Left lung (tissue), 10 donors: Measurements from ENCODE around the gene PIN4. TPM values are rescaled to one million over a fixed set of nuclear protein-coding genes. Genes with fewer than 3 reads are reported as not detected.
"Not testable (repeated sequence)": the region's sequence is repeated elsewhere in the genome, so short reads cannot be mapped to it uniquely, and the experiment has no call there.

Experiments
- ATAC-seq: fragments of 200-7000 bp; cut with Tn5 transposase; one replicate; pipeline ENCODE4 v1.9.1; 2020; ENCODE audit warnings: moderate library complexity
- DNase-seq, 4 donors: peaks; one replicate each; pipeline ENCODE4 v3.0.0-alpha.2; 2013 to 2020
- H3K27ac ChIP-seq, 2 donors: fragments of 200-600 bp; sonication (generic) in 1 of 2; one replicate each; pipeline versions ENCODE4 v1.5.0 to v1.8.0; 2020 to 2021
- H3K27me3 ChIP-seq, 2 donors: fragments of 200-600 bp; sonication (generic) in 1 of 2; one replicate each; pipeline versions ENCODE4 v1.5.0 to v1.8.0; 2020 to 2021
- H3K36me3 ChIP-seq, 2 donors: fragments of 200-600 bp; sonication (generic) in 1 of 2; one replicate each; pipeline versions ENCODE4 v1.5.0 to v1.8.0; 2020 to 2021
- H3K4me1 ChIP-seq, 2 donors: fragments of 200-600 bp; one replicate each; pipeline ENCODE4 v1.8.0; 2021
- H3K4me3 ChIP-seq, 2 donors: fragments of 200-600 bp; sonication (generic) in 1 of 2; one replicate each; pipeline versions ENCODE4 v1.5.0 to v1.8.0; 2020 to 2021; ENCODE audit warnings: mild to moderate bottlenecking in 1 of 2
- H3K9me3 ChIP-seq, 2 donors: fragments of 200-600 bp; sonication (generic) in 1 of 2; one replicate each; pipeline versions ENCODE4 v1.5.0 to v1.8.0; 2020 to 2021
- intact Hi-C, 2 donors: fragments of 100-400 bp; cut with DNase I; formaldehyde crosslinking; loops; one replicate each; pipeline versions ENCODE4 v1.11.2 to v1.14.2; 2022
- polyA plus RNA-seq, 6 donors: library from polyadenylated mRNA; unstranded; fragments of 120-200 nt; gene quantifications; one replicate each; pipeline ENCODE4 v1.2.1, GENCODE V29; 2013; ENCODE audit not compliant: insufficient read length in 6 of 6
- total RNA-seq, 2 donors: library from RNA; stranded (reverse); fragmentation: NEBNext Ultra II Directional; extraction: Animal tissue kit (Norgen Biotek cat#: 25700); gene quantifications; one replicate each; pipeline ENCODE4 v1.2.1, GENCODE V29; 2021
- TF ChIP-seq, protein P1 (sequence below), 2 donors: fragments of 200-600 bp; sonication (generic) in 1 of 2; IDR thresholded peaks; one replicate each; pipeline versions ENCODE4 v1.5.0 to v1.8.0; 2021; ENCODE audit warnings: antibody characterized with exemption in 2 of 2
- donor health status: DM: no; HTN: yes; CAD: no.
- donor health status: DM: no; HTN: no; CAD: no.

PIN4 gene
- total and polyA plus RNA-seq, 8 donors, result 7.6 to 43.3 (median 34.6) TPM

- no peaks in the 10 kb centered on the region for H3K36me3 ChIP-seq
These were observed 21.8 kb upstream of the PIN4 start for GRCh38 chrX:72159769-72160168.

GRCh38 chrX:72165551-72165950, 16.0 kb upstream of the PIN4 start:
- DNase-seq (no peak), ATAC-seq (no peak)
- no peaks in the 10 kb centered on the region for H3K9me3 ChIP-seq
- no peak overlapping the region for H3K27ac ChIP-seq
- no peaks in the 10 kb centered on the region for H3K27me3 ChIP-seq
- no peaks in the 10 kb centered on the region for H3K4me1 ChIP-seq
- TF ChIP-seq, protein P1, sequence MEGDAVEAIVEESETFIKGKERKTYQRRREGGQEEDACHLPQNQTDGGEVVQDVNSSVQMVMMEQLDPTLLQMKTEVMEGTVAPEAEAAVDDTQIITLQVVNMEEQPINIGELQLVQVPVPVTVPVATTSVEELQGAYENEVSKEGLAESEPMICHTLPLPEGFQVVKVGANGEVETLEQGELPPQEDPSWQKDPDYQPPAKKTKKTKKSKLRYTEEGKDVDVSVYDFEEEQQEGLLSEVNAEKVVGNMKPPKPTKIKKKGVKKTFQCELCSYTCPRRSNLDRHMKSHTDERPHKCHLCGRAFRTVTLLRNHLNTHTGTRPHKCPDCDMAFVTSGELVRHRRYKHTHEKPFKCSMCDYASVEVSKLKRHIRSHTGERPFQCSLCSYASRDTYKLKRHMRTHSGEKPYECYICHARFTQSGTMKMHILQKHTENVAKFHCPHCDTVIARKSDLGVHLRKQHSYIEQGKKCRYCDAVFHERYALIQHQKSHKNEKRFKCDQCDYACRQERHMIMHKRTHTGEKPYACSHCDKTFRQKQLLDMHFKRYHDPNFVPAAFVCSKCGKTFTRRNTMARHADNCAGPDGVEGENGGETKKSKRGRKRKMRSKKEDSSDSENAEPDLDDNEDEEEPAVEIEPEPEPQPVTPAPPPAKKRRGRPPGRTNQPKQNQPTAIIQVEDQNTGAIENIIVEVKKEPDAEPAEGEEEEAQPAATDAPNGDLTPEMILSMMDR (IDR thresholded peaks at IDR 0.05), result no peak
- intact Hi-C loops, result no loop called here
- H3K4me3 ChIP-seq, result no peak overlapping the region
- no peaks in the 10 kb centered on the region for H3K36me3 ChIP-seq

More at GRCh38 chrX:72159769-72160168, 21.8 kb upstream of the PIN4 start:
- DNase-seq (no peak), ATAC-seq (no peak)
- Histone ChIP-seq H3K27ac (no peak overlapping the region), H3K27me3 (no peaks in the 10 kb centered on the region), H3K4me3 (no peak overlapping the region), H3K9me3 (no peaks in the 10 kb centered on the region), H3K4me1 (no peaks in the 10 kb centered on the region)
- intact Hi-C loops, result no loop called here
- TF ChIP-seq, protein P1 (IDR thresholded peaks at IDR 0.05), result no peak

DNA sequence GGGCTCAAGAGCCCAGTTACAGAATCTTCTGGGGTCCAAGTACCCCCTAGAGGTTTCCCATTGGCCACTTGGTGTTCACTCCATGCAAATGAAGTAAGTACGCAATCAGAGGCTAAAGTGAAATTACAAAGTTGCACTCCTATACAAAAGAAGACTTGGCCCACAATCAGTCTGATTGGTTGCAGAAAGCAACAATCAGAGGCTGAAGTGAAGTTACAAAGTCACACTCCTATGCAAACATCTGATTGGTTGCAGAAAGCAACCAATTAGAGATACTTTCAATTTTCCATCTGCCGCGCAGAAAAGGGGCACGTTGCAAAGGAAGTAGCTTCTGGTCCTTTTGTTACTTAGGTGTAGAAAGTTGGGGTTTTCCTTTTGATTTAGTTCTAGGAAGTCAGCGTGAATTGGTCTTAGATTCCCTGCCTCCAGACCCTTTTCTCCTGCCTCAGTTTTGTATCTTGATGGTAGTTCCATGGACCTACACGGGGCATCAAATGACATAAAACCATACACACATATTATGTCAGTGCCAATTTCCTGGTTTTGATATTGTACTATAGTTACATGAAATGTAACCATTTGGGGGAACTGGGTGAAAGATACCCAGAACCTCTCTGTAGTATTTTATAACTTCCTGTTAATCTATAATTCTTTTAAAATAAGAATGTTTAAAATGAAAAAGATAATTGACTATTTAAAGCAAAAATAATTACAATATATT, 12.4 kb upstream of the PIN4 start:
- Histone ChIP-seq H3K4me3 (no peak overlapping the region), H3K4me1 (no peaks in the 10 kb centered on the region), H3K36me3 (no peaks in the 10 kb centered on the region), H3K27ac (no peak overlapping the region), H3K27me3 (no peaks in the 10 kb centered on the region), H3K9me3 (no peaks in the 10 kb centered on the region)
- TF ChIP-seq, protein P1 (IDR thresholded peaks at IDR 0.05), result no peak
- DNase-seq (no peak), ATAC-seq (peak; percentile 27)
- intact Hi-C loops, result no loop called here

GRCh38 chrX:72176289-72176688, 5.3 kb upstream of the PIN4 start:
- H3K36me3 ChIP-seq, H3K4me1 ChIP-seq, ATAC-seq, intact Hi-C loops, H3K27ac ChIP-seq, H3K4me3 ChIP-seq, H3K9me3 ChIP-seq, DNase-seq, H3K27me3 ChIP-seq: not testable (repeated sequence)

GRCh38 chrX:72176981-72177380, 4.6 kb upstream of the PIN4 start:
- Histone ChIP-seq H3K36me3 (no peaks in the 10 kb centered on the region), H3K9me3 (no peaks in the 10 kb centered on the region), H3K27ac (no peak overlapping the region), H3K27me3 (no peaks in the 10 kb centered on the region), H3K4me1 (no peaks in the 10 kb centered on the region), H3K4me3 (no peak overlapping the region)
- TF ChIP-seq, protein P1 (IDR thresholded peaks at IDR 0.05), result no peak
- ATAC-seq, result no peak
- intact Hi-C loops, result no loop called here
- no peak for DNase-seq

GRCh38 chrX:72180539-72180938, 1.0 kb upstream of the PIN4 start:
- ATAC-seq (no peak), DNase-seq (no peak)
- Histone ChIP-seq H3K36me3 (no peaks in the 10 kb centered on the region), H3K27me3 (no peaks in the 10 kb centered on the region), H3K4me3 (peak overlapping the region; percentile 37 to 65), H3K4me1 (peaks cover 0 to 6% of the 10 kb centered on the region in 2 donors), H3K9me3 (no peaks in the 10 kb centered on the region), H3K27ac (peak overlapping the region; percentile 79 to 88)
- intact Hi-C loops, result no loop called here
- TF ChIP-seq, protein P1 (IDR thresholded peaks at IDR 0.05), result no peak
